Activated gamma-delta T cell treated with anti-CD3 and anti-CD28 coated beads, Interleukin-2, amount 50 U/mL, for 16 hours (primary cell): ENCODE measurements around the gene CD8B.
"Not testable (repeated sequence)": the region's sequence is repeated elsewhere in the genome, so short reads cannot be mapped to it uniquely, and the experiment has no call there.

Source experiments
- DNase-seq: peaks from one replicate; pipeline ENCODE4 v3.0.0-alpha.2; 2020; ENCODE audit warnings: low read depth

Gene CD8B

DNA sequence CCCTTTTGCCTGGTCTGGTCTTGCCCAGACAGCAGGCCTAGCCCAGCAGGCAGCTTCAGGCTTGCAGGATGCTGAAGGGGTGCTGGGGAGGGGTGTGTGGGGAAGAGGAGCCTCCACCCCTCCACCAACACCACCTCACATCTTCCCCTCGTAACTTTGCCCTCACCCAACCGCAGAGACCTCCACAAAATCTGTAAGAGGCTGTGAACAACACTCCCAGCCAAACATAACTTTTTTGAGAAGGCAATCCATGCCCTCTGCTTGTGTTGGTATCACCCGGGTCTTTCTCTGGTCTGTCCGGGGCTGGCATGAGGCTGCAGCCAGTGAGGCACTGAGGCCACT, 26.2 kb downstream of the CD8B start:
- DNase-seq, result not testable (repeated sequence)

DNA sequence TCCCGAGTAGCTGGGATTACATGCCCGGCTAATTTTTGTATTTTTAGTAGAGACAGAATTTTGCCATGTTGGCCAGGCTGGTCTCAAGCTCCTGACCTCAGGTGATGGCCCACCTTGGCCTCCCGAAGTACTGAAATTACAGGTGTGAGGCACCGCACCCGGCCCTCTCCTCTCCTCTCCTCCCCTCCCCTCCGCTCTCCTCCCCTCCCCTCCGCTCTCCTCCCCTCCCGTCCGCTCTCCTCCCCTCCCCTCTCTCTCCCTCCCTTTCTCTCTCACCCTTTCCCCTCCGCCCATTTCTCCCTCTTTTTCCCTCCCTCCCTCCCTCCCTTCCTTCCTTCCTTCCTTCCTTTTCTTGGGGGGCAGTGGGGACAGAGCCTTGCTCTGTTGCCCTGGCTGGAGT, 28.4 kb downstream of the CD8B start:
- no peak for DNase-seq

DNA sequence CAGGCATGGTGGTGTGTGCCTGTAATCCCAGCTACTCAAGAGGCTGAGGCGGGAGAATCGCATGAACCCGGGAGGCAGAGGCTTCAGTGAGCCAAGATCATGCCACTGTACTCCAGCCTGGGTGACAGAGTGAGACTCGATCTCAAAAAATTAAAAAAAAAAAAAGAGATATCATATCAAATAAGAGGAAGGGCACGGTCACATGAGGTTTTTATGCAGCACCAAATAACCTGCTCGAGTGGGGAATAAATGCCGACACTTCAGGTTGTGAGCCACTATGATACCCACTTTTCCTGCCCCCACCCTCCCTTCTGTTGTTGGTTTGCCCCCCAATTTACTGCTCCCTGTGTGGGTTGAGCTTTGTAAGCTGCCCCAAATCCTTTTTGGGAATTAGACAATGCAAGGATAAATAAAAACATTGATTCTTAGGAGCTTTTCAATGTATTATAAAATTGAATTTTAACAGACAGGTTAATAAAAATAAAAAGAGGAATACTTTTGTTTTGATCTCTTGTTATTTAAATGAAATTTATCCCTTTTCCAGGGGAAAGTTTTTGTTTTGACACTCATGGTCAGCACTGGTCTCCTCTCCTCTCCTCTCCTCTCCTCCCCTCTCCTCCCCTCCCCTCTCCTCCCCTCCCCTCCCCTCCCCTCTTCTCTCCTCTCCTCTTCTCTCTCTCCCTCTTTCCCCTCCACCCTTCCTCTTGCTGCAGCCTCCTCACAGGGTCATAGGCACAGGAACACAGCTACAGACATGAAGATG, 29.2 kb downstream of the CD8B start:
- DNase-seq, result no peak

DNA sequence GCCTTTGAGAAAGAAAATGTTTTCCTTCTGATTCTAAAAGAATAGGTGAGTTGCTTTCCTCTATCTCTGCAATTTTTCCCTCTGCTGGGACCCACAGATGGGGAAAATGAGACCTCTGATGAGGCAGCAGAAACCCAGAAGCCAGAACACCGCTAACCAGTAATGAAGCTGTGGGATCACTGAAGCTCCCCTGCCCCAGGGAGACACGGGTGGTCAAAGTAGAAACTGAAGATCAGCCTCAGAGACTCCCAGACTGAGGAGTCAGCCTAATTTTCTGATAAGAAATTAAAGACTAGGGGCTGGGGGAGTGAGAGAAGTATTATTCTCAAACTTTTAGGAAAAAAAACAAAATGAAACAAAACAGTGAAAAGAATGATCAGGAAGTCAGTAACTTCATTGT, 30.1 kb downstream of the CD8B start:
- no peak for DNase-seq

DNA sequence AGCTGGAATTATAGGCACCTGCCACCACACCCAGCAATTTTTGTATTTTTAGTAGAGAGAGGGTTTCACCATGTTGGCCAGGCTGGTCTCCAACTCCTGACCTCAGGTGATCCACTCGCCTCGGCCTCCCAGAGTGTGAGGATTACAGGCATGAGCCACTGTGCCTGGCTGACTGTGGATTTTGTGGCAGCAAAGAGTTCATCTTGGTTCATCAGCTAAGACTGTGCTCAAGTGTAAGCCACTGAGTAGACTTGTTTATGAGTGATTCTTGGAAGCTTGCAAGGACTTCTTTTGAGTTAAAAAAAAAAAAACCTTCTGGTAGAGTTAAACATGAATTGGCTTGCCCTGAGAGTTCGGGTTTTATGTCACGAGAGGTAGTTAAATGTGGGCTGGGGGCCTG, 34.7 kb downstream of the CD8B start:
- DNase-seq, result no peak

DNA sequence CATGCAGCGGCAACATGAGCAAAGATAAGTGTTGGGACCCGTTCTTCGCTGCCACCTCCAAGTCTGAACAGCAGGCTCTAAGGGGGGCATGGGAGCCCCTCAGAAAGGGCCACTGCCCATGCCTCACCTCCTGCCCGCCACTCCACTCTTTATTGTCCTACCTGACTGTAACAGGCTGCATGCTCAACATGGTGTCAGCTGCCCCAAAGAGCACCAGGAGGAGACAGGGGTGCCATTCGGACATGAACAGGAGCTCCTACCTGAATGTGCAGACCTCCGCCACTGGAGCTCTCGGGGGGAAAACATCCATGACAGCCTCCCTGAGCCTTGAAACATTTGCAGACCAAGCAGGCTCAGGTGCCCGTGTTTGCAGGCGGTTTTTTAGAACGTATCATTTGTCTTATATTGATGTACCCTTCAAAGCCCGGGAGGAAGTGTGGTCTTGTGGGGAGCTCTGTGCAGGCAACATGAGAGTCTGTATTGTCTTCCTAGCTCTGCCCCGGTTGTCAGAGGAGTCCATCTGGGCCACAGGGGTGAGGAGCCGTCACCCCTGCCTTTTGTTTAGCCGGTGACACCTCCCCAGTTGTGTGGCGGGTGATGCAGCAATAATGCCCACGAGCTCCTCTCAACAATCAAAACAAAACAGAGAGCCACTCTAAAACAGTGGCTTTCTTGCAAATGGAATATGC, 35.8 kb downstream of the CD8B start:
- no peak for DNase-seq

DNA sequence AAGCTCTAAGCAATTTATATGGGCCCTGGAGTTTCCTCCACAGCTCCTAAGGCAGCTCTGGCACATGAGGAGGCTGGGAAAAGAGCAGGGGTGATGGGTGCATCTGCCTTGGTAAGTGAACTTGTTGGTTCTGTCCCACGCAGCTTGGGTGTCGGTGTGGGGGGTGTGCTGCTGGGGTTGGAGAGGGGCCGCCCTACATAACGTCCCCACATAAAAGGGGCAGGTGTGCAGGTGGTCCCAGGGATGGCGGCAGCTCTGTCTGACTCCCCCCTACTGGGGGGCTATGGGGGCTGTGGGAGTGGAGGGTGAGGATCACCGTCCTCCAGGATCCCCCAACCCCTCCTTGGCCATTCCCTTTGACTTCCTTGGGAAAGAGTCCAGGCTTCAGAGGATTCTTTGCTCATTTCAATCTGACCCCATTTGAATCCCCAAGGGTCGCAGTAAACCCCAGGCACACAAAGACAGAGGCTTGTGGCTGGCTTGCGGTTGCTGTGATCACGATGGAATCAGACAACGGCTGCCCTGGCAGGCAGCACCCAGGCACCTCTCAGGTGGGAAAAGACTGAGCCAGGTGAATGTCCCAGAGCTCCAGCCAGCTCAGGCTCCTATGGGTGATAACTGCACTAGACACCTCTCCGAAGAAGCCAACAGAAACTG, 36.5 kb downstream of the CD8B start:
- DNase-seq, result no peak

DNA sequence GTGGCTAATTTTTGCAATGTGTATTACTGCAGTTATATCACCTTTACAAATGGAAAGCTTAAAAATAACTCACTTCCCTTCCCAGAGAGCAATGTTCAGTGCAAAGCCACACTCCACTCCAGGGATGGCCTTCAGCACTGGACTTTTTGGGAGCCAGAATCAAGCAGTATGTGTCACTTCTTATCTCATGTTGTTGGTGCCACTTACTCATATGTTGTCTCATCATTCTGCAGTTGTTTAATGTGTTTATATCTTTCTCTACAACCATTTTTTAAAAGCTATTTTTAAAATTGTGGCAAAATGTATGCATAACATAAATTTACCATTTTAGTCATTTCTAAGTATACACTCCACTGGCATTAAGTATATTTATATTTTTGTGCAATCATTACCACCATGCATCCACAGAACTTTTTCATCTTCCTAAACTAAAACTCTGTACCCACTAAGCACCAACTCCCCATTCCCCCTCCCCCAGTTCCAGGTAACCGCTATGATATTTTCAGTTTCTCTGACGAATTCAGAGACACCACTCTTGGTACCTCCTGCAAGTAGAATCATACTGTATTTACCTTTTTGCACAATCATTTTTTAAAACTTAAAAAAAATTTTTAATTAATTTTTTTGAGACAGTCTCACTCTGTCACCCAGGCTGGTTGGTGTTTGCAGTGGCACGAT, 38.9 kb downstream of the CD8B start:
- no peak for DNase-seq

DNA sequence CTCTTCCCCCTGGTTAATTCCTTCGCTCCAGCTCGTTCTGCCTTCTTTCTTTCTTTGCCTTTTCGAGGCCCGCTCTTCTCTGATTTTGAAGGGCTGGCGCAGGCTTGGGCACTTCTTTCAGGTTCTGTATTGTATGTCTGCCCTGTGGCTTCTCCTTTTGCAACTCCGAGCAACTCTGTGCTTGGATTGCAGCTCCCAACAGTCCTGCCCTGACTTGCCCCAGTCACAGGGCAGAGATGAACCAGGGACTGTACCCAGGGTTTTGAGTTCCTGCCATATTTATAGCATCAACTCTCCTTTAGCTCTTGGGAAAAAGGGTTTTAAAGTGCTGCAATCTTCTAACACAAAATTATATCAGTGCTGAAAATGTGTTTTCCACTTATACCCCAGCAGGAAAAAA, 39.8 kb downstream of the CD8B start:
- DNase-seq, result no peak

DNA sequence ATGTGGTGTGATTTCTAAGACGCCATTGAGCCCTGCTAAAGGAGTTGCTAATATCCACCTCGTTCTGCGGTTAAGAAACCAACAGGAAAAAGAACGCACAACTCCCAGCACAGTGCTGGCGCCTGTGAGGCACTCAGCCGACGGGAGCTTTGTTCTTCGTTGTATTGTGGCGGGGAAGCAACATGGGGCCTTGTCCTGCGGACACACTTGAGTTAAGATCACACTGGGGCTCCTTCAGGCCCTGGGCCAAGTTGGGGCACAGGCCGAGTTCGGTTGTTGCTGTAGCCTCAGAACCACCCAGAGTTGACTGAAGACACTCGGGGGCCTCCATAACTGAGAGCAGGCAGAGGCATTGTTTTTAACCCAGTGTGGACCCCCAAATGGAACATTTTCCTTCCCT, 40.4 kb downstream of the CD8B start:
- no peak for DNase-seq

DNA sequence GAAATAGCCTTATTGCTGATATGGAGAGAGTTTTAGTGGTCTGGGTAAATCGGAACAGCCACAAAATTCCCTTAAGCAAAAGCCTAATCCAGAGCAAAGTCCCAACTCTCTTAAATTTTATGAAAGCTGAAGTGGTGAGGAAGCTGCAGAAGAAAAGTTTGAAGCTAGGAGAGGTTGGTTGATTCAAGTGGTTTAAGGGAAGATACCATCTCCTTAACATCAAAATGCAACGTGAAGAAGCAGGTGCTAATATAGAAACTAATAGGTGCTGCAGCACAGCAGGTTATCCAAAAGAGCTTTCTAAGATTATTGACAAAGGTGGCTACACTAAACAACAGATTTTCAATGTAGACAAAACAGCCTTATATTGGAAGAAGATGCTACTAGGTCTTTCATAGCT, 42.7 kb downstream of the CD8B start:
- DNase-seq, result no peak

DNA sequence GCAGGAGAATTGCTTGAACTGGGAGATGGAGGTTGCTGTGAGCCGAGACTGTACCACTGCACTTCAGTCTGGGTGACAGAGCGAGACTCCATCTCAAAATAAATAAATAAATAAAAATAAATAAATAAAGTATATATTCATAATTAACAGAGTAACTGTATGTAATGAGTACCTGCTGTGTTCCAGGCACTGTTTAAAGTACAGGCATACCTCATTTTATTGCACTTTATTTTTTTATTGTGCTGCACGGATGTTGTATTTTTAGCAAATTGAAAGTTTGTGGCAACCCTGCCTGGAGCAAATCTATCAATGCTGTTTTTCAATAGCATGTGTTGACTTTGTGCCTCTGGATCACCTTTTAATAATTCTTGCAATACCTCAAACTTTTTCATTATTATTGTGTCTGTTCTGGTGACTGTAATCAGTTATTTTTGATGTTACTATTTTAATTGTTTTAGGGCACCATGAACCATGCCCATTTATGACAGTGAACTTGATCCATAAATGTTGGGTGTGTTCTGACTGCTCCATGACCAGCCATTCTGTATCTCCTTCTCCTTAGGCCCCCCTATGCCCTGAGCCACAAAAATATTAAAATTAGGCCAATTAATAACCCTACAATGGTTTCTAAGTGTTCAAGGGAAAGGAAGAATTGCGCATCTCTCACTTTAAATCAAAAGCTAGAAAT, 43.4 kb downstream of the CD8B start:
- DNase-seq, result no peak

DNA sequence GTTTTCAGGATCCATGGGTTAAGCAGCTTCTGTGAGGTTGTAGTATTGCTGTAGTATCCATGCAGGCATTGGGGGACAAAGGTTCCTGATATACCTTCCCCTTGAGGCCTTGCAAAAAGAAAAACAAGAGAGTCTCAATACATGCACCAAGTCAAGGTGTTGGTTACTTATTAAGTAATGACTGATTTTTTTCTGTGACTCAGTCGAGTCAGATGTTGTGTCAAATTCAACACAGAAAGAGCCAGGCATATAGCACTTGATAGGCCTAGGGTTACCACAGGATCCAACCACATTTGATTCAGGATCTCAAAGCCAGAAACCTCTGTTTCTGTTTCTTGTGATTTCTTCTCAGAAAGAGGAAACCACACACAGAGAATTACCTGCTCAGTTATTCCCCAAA, 46.1 kb downstream of the CD8B start:
- DNase-seq, result no peak

DNA sequence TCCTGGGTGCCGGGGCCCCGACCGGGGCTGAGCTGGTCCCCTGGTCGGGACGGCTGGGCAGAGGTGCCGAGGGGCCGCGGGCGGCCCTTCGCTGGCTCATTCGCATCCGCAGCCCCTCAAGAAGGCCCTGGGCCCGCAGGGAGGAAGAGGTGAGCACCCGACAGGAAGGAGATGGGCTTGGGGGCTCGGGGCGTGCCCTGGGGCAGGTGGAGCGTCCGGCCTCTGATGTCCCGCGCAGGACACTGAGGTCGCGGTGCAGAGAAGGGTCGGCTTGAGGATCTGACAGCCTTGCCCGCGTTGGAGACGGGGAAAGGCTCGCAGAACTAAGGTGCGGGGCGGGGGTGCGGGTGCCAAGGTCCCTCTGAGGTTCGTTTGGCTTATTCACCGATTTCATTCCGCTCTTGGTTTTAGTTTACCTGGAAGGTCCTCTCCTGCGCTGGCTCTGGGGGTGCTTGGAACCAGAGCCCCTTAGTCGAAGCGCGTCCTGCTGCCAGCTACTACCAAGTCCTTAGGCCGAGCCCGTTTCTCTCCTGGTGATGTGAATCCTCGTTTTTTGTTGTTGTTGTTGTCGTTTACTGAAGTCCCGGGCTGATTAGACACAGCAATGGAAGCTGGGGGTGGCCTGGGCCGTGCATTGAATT, 52.1 kb downstream of the CD8B start:
- no peak for DNase-seq

DNA sequence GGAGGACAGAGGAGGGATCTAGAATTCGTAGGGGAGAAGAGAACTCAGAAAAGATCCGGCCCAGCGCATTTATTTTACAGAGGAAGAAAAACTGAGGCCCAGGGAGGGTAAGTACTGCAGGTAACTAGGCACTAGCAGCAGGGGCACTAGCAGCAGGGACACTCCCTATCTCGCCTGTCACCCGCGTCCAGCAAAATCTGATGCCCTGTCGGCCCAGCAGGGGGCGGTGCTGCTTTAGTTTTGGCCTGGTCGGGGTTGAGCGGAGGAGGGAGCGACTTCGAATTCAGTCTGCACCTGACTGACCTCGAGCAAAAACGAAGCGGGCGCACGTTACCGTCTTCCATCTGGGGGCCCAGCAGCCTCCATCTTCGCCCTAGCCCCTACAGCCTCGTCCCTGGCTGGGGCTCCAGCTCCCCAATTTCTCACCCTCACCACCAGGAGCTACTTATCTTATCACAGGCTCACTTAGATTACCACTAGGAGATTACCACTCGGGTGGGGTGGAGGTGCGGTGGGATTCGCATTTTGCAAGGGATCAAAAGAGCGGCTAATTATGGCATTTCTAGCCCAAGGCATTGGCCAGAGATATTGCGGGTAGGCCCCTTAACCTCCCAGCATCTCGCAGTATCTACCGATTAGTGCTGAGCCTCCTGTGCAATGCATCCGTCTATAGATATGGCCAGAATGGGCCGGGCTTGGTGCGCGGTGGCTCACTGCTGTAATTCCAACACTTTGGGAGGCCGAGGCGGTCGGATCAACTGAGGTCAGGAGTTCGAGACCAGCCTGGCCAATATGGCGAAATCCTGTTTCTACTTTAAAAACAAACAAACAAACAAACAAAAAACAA, 53.1 kb downstream of the CD8B start:
- peak; percentile 87 for DNase-seq

DNA sequence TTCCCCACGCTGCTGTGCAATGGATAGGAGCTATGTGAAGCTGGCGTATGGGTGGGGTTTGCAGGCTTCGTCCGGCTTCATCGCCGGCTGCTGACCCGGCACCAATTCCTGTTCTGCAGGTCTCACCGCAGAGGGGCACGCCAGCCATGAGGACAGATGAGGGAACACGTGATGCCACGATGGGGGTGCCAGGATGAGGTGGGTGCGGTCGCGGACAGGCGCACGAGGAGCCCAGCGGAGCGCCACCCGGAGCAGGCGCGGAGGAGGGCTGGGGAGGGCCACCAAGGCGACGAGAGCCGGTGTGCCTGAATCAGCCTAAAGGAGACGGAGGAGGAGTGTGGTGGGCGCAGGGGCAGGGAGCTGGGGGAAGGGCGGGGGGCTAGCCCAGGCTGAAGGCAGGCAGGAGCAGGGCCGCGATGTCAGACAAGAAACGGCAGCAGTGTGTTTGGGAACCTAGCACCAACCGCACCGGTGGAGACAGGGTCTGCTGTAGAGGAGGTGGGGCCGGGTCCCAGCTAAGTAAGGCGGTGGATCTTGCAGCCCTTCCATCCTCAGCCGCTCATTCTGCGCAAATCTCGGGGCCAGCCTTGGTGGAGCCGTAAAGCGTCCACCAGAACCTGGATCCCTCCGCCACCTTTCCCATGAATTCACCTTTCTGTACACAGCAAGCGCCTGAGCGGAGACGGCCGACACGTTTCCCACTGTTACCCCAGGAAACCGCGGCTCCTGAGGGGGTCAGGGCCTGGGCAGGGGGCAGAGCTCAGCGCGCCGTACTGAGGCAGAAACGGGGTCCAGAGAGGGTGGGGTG, 54.0 kb downstream of the CD8B start:
- DNase-seq, result no peak

DNA sequence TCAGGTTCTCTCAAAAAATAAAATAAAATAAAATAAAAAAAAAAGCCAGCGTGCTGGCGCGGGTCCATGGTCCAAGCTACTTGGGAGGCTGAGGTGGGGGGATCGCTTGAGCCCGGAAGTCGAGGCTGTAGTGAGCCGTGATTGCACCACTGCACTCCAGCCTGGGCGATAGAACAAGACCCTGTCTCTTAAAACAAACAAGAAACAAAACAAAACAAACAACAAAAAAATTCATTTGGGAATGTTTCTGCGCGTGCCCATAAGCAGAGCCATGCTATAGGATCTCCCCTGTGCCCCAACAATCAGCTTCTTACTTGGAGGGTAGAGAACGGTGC, 54.6 kb downstream of the CD8B start:
- DNase-seq, result no peak

DNA sequence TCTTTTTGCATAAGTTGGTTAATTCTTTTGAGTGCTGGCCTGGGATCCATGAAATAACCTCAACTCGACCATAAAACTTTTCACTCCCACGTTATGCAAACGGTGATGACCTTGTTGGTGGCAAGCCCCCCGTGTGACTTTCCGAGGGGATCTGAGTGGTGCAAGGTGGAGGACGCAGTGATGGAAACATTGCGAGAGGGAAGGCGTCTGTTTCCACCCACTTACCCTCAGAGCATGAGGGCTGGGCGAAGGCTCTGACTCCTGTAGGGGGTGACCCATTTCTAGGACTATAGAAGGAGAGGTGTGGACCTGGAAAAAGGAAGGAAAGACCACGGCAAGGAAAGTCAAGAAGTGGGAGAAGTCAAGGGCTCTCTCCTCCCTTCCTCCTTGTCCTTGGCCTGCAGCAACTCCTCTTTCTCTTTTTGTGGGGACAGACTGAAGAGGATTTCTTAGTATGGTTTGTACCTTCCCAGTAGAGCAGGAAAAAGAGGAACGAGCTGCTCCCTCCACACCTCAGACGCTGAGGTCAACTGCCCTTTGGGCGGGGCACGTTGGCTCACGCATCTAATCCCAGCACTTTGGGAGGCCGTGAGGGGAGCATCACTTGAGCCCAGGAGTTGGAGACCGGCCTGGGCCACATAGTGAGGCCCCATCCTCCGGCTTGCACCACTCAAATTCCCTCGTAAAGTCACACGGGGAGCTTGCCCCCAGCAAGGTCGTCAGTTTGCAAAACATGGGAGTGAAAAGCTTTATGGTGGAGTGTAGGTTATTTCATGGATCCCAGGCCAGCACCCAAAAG, 55.4 kb downstream of the CD8B start:
- no peak for DNase-seq

DNA sequence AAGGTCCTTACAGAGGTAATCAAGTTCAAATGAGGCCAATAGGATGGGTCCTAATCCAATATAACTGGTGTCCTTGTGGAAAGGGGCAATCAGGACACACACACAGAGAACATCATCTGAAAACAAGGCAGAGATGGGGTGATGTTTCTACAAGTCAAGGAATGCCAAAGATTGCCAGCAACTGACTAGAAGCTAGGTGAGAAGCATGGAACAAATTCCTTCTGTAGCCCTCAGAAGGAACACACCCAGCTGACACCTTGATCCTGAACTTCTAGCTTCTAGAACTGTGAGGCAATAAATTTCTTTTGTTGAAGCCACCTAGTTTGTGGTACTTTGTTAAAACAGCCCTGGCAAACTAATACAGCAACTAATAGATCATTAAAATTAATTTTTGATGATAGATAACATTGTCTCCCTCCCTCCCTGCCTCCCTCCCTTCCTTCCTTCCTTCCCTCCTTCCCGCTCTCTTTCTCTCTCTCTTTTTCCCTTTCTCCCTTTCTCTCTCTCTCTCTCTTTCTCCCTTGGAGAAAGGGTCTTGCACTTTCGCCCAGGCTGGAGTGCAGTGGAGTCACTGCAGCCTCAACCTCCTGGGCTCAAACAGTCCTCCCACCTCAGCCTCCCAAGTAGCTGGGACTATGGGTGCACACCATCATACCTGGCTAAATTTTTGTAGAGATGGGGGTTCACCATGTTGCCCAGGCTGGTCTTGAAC, 60.7 kb downstream of the CD8B start:
- DNase-seq, result no peak
